BE2C (cell line): ENCODE data around the gene SLC6A18.
A peak's percentile ranks its signal among the peaks of the same experiment; 100 is the strongest.

ENCODE experiments used
- DNase-seq: peaks from one replicate; pipeline ENCODE4 v3.0.0-alpha.2; 2020
- H3K27me3 ChIP-seq: fragments of 250-450 bp; sonication (Bioruptor Pico); 2 replicates; pipeline ENCODE4 v1.5.1; 2020; ENCODE audit warnings: mild to moderate bottlenecking
- H3K36me3 ChIP-seq: fragments of 250-450 bp; sonication (Bioruptor Pico); 2 replicates; pipeline ENCODE4 v1.5.1; 2020; ENCODE audit warnings: mild to moderate bottlenecking
- H3K4me1 ChIP-seq: fragments of 250-450 bp; sonication (Bioruptor Pico); 2 replicates; pipeline ENCODE4 v1.5.1; 2020
- H3K4me3 ChIP-seq: 2 replicates; pipeline ENCODE4 v1.5.1; 2011; ENCODE audit warnings: low read depth, low read length
- H3K9me3 ChIP-seq: fragments of 250-450 bp; sonication (Bioruptor Pico); 2 replicates; pipeline ENCODE4 v1.5.1; 2020
- TF ChIP-seq, protein P1 (sequence below): IDR thresholded peaks from 2 replicates; pipeline ENCODE4 v1.5.1; 2012; ENCODE audit warnings: mild to moderate bottlenecking, low read depth, low read length

The SLC6A18 gene

GRCh38 chr5:1242733-1243486 lies 17.7 kb downstream of the SLC6A18 start:
- Histone ChIP-seq H3K4me3 (no peak overlapping the region), H3K9me3 (no peaks in the 10 kb centered on the region), H3K36me3 (no peaks in the 10 kb centered on the region), H3K27me3 (peaks cover 44% of the 10 kb centered on the region), H3K4me1 (no peaks in the 10 kb centered on the region)
- DNase-seq, result no peak
- TF ChIP-seq, protein P1, sequence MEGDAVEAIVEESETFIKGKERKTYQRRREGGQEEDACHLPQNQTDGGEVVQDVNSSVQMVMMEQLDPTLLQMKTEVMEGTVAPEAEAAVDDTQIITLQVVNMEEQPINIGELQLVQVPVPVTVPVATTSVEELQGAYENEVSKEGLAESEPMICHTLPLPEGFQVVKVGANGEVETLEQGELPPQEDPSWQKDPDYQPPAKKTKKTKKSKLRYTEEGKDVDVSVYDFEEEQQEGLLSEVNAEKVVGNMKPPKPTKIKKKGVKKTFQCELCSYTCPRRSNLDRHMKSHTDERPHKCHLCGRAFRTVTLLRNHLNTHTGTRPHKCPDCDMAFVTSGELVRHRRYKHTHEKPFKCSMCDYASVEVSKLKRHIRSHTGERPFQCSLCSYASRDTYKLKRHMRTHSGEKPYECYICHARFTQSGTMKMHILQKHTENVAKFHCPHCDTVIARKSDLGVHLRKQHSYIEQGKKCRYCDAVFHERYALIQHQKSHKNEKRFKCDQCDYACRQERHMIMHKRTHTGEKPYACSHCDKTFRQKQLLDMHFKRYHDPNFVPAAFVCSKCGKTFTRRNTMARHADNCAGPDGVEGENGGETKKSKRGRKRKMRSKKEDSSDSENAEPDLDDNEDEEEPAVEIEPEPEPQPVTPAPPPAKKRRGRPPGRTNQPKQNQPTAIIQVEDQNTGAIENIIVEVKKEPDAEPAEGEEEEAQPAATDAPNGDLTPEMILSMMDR, result no peak

- no peak for DNase-seq
- Histone ChIP-seq H3K4me3 (no peak overlapping the region), H3K36me3 (no peaks in the 10 kb centered on the region), H3K9me3 (no peaks in the 10 kb centered on the region), H3K27me3 (peaks cover 51% of the 10 kb centered on the region), H3K4me1 (no peaks in the 10 kb centered on the region)
- TF ChIP-seq, protein P1, result no peak
Measured at GRCh38 chr5:1243487-1244130, 18.4 kb downstream of the SLC6A18 start.

GRCh38 chr5:1244255-1244654 lies 19.1 kb downstream of the SLC6A18 start:
- Histone ChIP-seq H3K9me3 (no peaks in the 10 kb centered on the region), H3K36me3 (no peaks in the 10 kb centered on the region), H3K27me3 (peaks cover 54% of the 10 kb centered on the region), H3K4me1 (no peaks in the 10 kb centered on the region), H3K4me3 (no peak overlapping the region)
- TF ChIP-seq, protein P1, result no peak
- no peak for DNase-seq

DNA sequence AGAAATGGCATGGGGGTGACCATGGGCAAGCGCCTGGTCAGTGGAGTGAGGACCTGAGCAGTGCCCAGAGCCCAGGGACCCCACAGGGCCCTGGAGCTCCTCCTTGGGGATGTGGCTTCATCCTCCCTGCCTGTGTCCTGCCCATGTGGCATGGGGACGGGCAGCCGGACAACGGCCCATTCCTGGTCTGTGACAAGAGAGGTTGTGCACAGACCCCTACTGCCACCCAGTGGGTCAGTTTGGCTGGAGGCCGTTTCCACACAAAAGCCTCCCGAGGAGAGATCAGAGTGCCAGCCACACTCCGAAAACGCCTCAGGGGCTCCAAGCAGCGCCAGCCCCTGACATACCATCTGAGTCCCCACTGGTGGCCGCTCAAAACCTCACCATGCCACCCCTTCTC lies 19.8 kb downstream of the SLC6A18 start:
- Histone ChIP-seq H3K4me3 (no peak overlapping the region), H3K9me3 (no peaks in the 10 kb centered on the region), H3K36me3 (no peaks in the 10 kb centered on the region), H3K4me1 (no peaks in the 10 kb centered on the region), H3K27me3 (peaks cover 61% of the 10 kb centered on the region)
- no peak for DNase-seq
- TF ChIP-seq, protein P1, result peak; percentile 41

DNA sequence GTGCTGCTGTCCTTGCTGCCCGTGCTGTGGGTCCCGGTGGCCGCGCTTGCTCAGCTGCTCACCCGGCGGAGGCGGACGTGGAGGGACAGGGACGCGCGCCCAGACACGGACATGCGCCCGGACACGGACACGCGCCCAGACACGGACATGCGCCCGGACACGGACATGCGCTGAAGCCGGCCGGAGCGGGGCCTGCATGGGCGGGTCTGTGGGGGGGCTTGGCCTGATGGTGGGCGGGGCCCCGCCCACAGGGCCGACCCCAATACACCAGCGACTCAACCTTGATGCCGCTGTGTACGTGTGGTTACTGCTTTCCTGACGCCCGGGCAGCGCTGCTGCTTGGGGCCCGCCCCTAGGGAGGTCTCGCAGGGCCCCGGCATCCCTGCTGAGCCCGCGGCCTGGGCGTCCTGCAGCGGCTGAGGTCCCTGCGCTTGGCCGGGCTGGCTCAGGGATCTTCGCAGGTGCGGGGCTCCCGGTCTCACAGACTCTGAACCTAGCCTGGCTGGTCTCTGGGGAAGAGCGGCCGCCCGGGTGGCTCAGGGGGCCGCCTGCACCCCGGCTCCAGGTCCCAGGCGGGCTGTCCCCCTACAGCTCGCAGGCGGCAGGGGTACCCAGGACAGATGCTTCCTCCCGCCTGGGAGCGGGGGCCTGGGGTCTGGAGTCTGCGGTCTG lies 20.9 kb downstream of the SLC6A18 start:
- Histone ChIP-seq H3K36me3 (no peaks in the 10 kb centered on the region), H3K9me3 (no peaks in the 10 kb centered on the region), H3K4me3 (no peak overlapping the region), H3K4me1 (no peaks in the 10 kb centered on the region), H3K27me3 (peaks cover 61% of the 10 kb centered on the region)
- no peak for DNase-seq
- TF ChIP-seq, protein P1, result no peak
